OCI-LY7 (cell line): Measurements from ENCODE around the gene KCNQ1OT1. TPM values are rescaled to one million over a fixed set of nuclear protein-coding genes. Genes with fewer than 3 reads are reported as not detected.

ENCODE experiments used
- BruUV-seq: library from RNA; stranded (reverse); fragments of 400-500 nt; replicated peaks from 2 replicates; lab custom pipeline; 2021; lab: Mats Ljungman, UMichigan
- CTCF ChIA-PET: fragments of 300-600 bp; sonication (Branson Sonifier 250); formaldehyde crosslinking; loops from one replicate; lab custom pipeline; 2022; ENCODE audit warnings: antibody characterized with exemption; ENCODE audit not compliant: unreplicated experiment; lab: Charles Lee
- POLR2A ChIA-PET: fragments of 300-600 bp; sonication (Branson Sonifier 250); formaldehyde crosslinking; loops from one replicate; lab custom pipeline; 2022; ENCODE audit warnings: antibody characterized with exemption; lab: Charles Lee
- DNase-seq: peaks from one replicate; pipeline ENCODE4 v3.0.0-alpha.2; 2015; ENCODE audit warnings: low spot score
- H2AFZ ChIP-seq: fragments of 200-600 bp; sonication (generic), shearing (Covaris generic); 2 replicates; pipeline ENCODE4 v1.6.1; 2014; ENCODE audit warnings: mild to moderate bottlenecking, antibody characterized with exemption, low read length, moderate library complexity
- H3K27ac ChIP-seq: fragments of 200-600 bp; sonication (generic); 2 replicates; pipeline ENCODE4 v1.5.1; 2014; ENCODE audit warnings: mixed run types, low read depth, mild to moderate bottlenecking, moderate library complexity, low read length, inconsistent platforms; ENCODE audit not compliant: poor library complexity, severe bottlenecking
- H3K36me3 ChIP-seq: fragments of 200-600 bp; sonication (generic); 2 replicates; pipeline ENCODE4 v1.6.1; 2014; ENCODE audit warnings: mild to moderate bottlenecking, antibody characterized with exemption, low read length, moderate library complexity, mixed read lengths; ENCODE audit not compliant: insufficient read depth
- H3K4me1 ChIP-seq: fragments of 200-600 bp; sonication (generic); 2 replicates; pipeline ENCODE4 v1.5.1; 2014; ENCODE audit warnings: mild to moderate bottlenecking, low read length; ENCODE audit not compliant: insufficient read depth, poor library complexity, severe bottlenecking
- H3K4me2 ChIP-seq: fragments of 200-600 bp; sonication (generic); 2 replicates; pipeline ENCODE4 v1.6.1; 2014; ENCODE audit warnings: mild to moderate bottlenecking, low read length
- H3K4me3 ChIP-seq: fragments of 200-600 bp; sonication (generic); 2 replicates; pipeline ENCODE4 v1.5.1; 2014; ENCODE audit warnings: mild to moderate bottlenecking, low read depth, low read length; ENCODE audit not compliant: poor library complexity, severe bottlenecking
- H3K79me2 ChIP-seq: fragments of 200-600 bp; sonication (generic); 2 replicates; pipeline ENCODE4 v1.6.1; 2016; ENCODE audit warnings: low read depth, mild to moderate bottlenecking, low read length, moderate library complexity, mixed read lengths; ENCODE audit not compliant: insufficient read depth
- H3K9me2 ChIP-seq: fragments of 200-600 bp; sonication (generic); 2 replicates; pipeline ENCODE4 v1.6.1; 2016; ENCODE audit warnings: mild to moderate bottlenecking, low read length, mixed read lengths; ENCODE audit not compliant: insufficient read depth
- H3K9me3 ChIP-seq: fragments of 200-600 bp; sonication (generic); 2 replicates; pipeline ENCODE4 v1.6.1; 2014; ENCODE audit warnings: mild to moderate bottlenecking, mixed run types, low read length, mixed read lengths
- H4K20me1 ChIP-seq: fragments of 200-600 bp; sonication (generic); 2 replicates; pipeline ENCODE4 v1.6.1; 2014; ENCODE audit warnings: mild to moderate bottlenecking, antibody characterized with exemption, low read length, moderate library complexity, mixed read lengths; ENCODE audit not compliant: insufficient read depth
- EZH2phosphoT487 ChIP-seq: fragments of 200-600 bp; sonication (generic); IDR thresholded peaks from 2 replicates; pipeline ENCODE4 v1.6.1; 2018; ENCODE audit warnings: low read depth, borderline replicate concordance, mild to moderate bottlenecking, mixed run types, antibody characterized with exemption, low read length, moderate library complexity, mixed read lengths
- intact Hi-C: fragments of 100-400 bp; cut with micrococcal nuclease; formaldehyde crosslinking; loops from one replicate; pipeline ENCODE4 v1.10.0; 2022; ENCODE audit not compliant: unreplicated experiment
- total RNA-seq, 2 experiments: library from RNA; depleted of rRNA in 1 of 2; stranded (reverse); fragments of >200 nt in 1 of 2; shearing (Covaris generic) in 1 of 2; gene quantifications; 2 replicates each; pipeline ENCODE4 v1.2.3, GENCODE V29; 2014 to 2022
- TF ChIP-seq, protein P1 (sequence below): fragments of 200-600 bp; sonication (generic); conservative IDR thresholded peaks from 2 replicates; pipeline ENCODE4 v1.5.1; 2014; ENCODE audit warnings: mild to moderate bottlenecking, antibody characterized with exemption, low read length, moderate library complexity, mixed read lengths

The KCNQ1OT1 gene
- total RNA-seq, 2 experiments from 2014 or later = 2.9 to 3.4 TPM

DNA sequence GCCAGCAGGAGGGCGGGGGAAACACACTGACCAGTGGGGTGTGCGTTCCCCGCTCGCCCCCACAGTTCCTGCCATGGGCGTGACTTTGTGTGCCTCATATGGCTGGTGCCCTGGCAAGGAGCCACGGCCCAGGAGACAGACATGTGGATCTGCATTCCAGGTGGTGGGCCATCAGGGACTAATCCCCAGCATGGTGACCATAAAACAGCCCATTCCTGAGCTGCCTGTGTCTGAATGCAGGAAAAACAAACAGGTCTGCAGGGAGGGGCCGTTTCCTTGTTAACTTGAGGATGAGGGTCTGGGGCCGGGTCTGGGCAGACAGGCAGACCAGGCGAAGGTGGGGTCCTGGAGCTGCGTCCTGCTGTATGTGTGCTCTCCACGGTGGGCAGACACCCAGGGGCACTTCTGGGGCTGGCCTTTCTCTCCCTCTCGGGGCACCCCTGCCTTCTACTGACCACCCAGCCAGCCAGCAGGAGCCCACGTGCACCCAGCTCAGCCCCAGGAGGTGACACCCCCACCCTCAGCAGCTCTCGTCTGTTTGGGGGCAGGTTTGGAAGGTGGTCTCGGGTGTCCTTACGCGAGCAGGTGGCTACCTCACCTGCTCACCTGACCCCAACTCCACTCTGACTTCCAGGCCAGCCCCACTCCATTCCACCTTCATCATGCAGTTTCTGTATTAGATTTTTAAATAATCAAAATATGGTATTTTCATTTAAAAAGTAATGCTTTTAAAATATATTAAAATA is 120.3 kb downstream of the KCNQ1OT1 start:
- Histone ChIP-seq H4K20me1 (no peaks in the 10 kb centered on the region), H2AFZ (no peak overlapping the region), H3K4me1 (no peaks in the 10 kb centered on the region), H3K9me2 (no peaks in the 10 kb centered on the region), H3K36me3 (no peaks in the 10 kb centered on the region), H3K9me3 (no peaks in the 10 kb centered on the region), H3K4me3 (no peak overlapping the region), H3K4me2 (no peak overlapping the region), H3K79me2 (no peaks in the 10 kb centered on the region), H3K27ac (no peak overlapping the region)
- DNase-seq = no peak
- TF ChIP-seq EZH2phosphoT487 = no peak
- TF ChIP-seq, protein P1, sequence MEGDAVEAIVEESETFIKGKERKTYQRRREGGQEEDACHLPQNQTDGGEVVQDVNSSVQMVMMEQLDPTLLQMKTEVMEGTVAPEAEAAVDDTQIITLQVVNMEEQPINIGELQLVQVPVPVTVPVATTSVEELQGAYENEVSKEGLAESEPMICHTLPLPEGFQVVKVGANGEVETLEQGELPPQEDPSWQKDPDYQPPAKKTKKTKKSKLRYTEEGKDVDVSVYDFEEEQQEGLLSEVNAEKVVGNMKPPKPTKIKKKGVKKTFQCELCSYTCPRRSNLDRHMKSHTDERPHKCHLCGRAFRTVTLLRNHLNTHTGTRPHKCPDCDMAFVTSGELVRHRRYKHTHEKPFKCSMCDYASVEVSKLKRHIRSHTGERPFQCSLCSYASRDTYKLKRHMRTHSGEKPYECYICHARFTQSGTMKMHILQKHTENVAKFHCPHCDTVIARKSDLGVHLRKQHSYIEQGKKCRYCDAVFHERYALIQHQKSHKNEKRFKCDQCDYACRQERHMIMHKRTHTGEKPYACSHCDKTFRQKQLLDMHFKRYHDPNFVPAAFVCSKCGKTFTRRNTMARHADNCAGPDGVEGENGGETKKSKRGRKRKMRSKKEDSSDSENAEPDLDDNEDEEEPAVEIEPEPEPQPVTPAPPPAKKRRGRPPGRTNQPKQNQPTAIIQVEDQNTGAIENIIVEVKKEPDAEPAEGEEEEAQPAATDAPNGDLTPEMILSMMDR = no peak
- ChIA-PET POLR2A (no interaction called here), CTCF (no interaction called here)
- intact Hi-C loops = no loop called here
- no TSS peak for BruUV-seq

DNA sequence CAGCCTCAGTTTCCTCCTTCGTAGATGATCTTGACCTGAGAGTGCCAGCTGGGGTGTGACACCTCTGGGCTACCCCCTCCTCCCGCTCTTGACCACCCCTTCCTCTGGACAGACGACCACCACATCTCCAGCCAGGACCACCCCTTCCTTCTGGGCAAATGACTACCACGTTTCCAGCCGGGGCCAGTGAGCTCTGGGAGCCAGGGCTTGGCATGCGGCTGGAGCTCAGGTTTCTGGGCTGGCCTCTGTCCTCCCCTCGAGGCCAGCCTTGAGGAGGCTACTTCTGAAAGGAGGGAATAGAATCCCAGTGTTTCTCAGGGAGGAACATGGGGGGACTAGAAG is 120.9 kb downstream of the KCNQ1OT1 start:
- no peak overlapping the region for H3K4me2 ChIP-seq
- H3K79me2 ChIP-seq = no peaks in the 10 kb centered on the region
- ChIA-PET POLR2A (no interaction called here), CTCF (no interaction called here)
- no peaks in the 10 kb centered on the region for H3K4me1 ChIP-seq
- H4K20me1 ChIP-seq = no peaks in the 10 kb centered on the region
- no peak overlapping the region for H2AFZ ChIP-seq
- H3K27ac ChIP-seq = no peak overlapping the region
- intact Hi-C loops = no loop called here
- no TSS peak for BruUV-seq
- no peaks in the 10 kb centered on the region for H3K9me3 ChIP-seq
- TF ChIP-seq, protein P1 = no peak
- no peak overlapping the region for H3K4me3 ChIP-seq
- DNase-seq = no peak
- no peaks in the 10 kb centered on the region for H3K36me3 ChIP-seq
- no peaks in the 10 kb centered on the region for H3K9me2 ChIP-seq
